Measurements from ENCODE around the gene CRY1. TPM values are rescaled to one million over a fixed set of nuclear protein-coding genes. Genes with fewer than 3 reads are reported as not detected.

CRY1 gene
- polyA plus RNA-seq, 1 of the 3 experiments (the other 2 are of a cell fraction), result 4.9 TPM

- ChIA-PET CTCF (interaction anchor here (0.8 to 3.5 kb wide), 3 partner anchors 9 to 529 kb away, joined by 3 to 27 read pairs (median 3); no protein-coding TSS in a partner anchor), POLR2A (no interaction called here)
- H3K27ac ChIP-seq (ENCODE audit: low read depth in 2 of 2, low read length in 1 of 2), result no peak overlapping the region
- H3K36me3 ChIP-seq (replicated peaks in 1 of 2; ENCODE audit: control insufficient read depth in 1 of 2, insufficient read depth in 2 of 2, low read length in 1 of 2), result no peaks in the 10 kb centered on the region
- no peak overlapping the region for H3K4me2 ChIP-seq
- H3K27me3 ChIP-seq (ENCODE audit: insufficient read depth), result no peaks in the 10 kb centered on the region
- no peaks in the 10 kb centered on the region for H3K9me2 ChIP-seq
- no peaks in the 10 kb centered on the region for H3K4me1 ChIP-seq (ENCODE audit: control insufficient read depth in 1 of 2, insufficient read depth in 2 of 2, low read depth in 1 of 2, low read length in 1 of 2)
- H3K79me2 ChIP-seq (ENCODE audit: insufficient read depth), result peaks cover 51% of the 10 kb centered on the region
- no peak overlapping the region for H3K4me3 ChIP-seq (ENCODE audit: low read depth in 2 of 2, low read length in 1 of 2)
- no peaks in the 10 kb centered on the region for H4K20me1 ChIP-seq (ENCODE audit: insufficient read depth)
- no peak overlapping the region for H2AFZ ChIP-seq (ENCODE audit: low read depth)
- no peak for DNase-seq
- no peak for TF ChIP-seq TCF12 (IDR thresholded peaks at IDR 0.05)
- TF ChIP-seq POLR2AphosphoS5 (IDR thresholded peaks at IDR 0.05; ENCODE audit: low read depth, low read length), result no peak
- no peak for TF ChIP-seq GATA2 (CRISPR knock-in tag; IDR thresholded peaks at IDR 0.05)
- TF ChIP-seq TAF1 (IDR thresholded peaks at IDR 0.05; ENCODE audit: borderline replicate concordance, low read depth, low read length), result no peak
- no peak for TF ChIP-seq PBX3 (IDR thresholded peaks at IDR 0.05)
- no peak for TF ChIP-seq EP300 (IDR thresholded peaks at IDR 0.05; ENCODE audit: borderline replicate concordance in 1 of 2, low read depth in 1 of 2, low read length in 1 of 2)
- no peak for TF ChIP-seq ZBTB33 (IDR thresholded peaks at IDR 0.05; ENCODE audit: borderline replicate concordance, low read depth)
- TF ChIP-seq USF1 (IDR thresholded peaks at IDR 0.05; ENCODE audit: borderline replicate concordance, low read depth), result no peak
- no peak for TF ChIP-seq SMC3 (IDR thresholded peaks at IDR 0.05; ENCODE audit: low read depth, low read length)
- no peak for TF ChIP-seq MXI1 (IDR thresholded peaks at IDR 0.05; ENCODE audit: low read depth, low read length)
- TF ChIP-seq YY1 (IDR thresholded peaks at IDR 0.05; ENCODE audit: low read depth), result no peak
- no peak for TF ChIP-seq NFIC (IDR thresholded peaks at IDR 0.05; ENCODE audit: borderline replicate concordance)
- no peak for TF ChIP-seq NRF1 (IDR thresholded peaks at IDR 0.05; ENCODE audit: low read depth, low read length)
- no peak overlapping the region for H3K9ac ChIP-seq
- peaks cover 11% of the 10 kb centered on the region; the same call in 1 of the 2 replicates for H3K9me3 ChIP-seq
- no peaks in the 10 kb centered on the region for H3F3A ChIP-seq (replicated peaks; ENCODE audit: insufficient read depth)
These were observed 11.6 kb downstream of the CRY1 start for GRCh38 chr12:107081778-107082177.

- no peak for DNase-seq
- H3K27ac ChIP-seq (ENCODE audit: low read depth in 2 of 2, low read length in 1 of 2), result no peak overlapping the region
- no peaks in the 10 kb centered on the region for H3K4me1 ChIP-seq (ENCODE audit: control insufficient read depth in 1 of 2, insufficient read depth in 2 of 2, low read depth in 1 of 2, low read length in 1 of 2)
- H3K27me3 ChIP-seq (ENCODE audit: insufficient read depth), result no peaks in the 10 kb centered on the region
- TF ChIP-seq REST (IDR thresholded peaks at IDR 0.05; ENCODE audit: low read depth, low read length), result no peak
- no peak for TF ChIP-seq EZH2phosphoT487 (IDR thresholded peaks at IDR 0.05; ENCODE audit: borderline replicate concordance, low read depth)
- TF ChIP-seq EP300 (IDR thresholded peaks at IDR 0.05; ENCODE audit: borderline replicate concordance in 1 of 2, low read depth in 1 of 2, low read length in 1 of 2), result no peak
- TF ChIP-seq RAD21 (IDR thresholded peaks at IDR 0.05; ENCODE audit: low read length), result no peak
- WGBS (ENCODE audit: low lambda C conversion rate), result 92% methylated on average over 6 of the region's 6 CpGs
- H3K4me2 ChIP-seq, result no peak overlapping the region
- no peaks in the 10 kb centered on the region for H3K36me3 ChIP-seq (replicated peaks in 1 of 2; ENCODE audit: control insufficient read depth in 1 of 2, insufficient read depth in 2 of 2, low read length in 1 of 2)
- H3K9me3 ChIP-seq, result peaks cover 11% of the 10 kb centered on the region; the same call in 1 of the 2 replicates
- ChIA-PET POLR2A (no interaction called here), CTCF (interaction anchor here (0.9 to 3.5 kb wide), 5 partner anchors 11 to 51 kb away, joined by 3 to 27 read pairs (median 3); no protein-coding TSS in a partner anchor)
- no peak overlapping the region for H2AFZ ChIP-seq (ENCODE audit: low read depth)
- H3F3A ChIP-seq (replicated peaks; ENCODE audit: insufficient read depth), result no peaks in the 10 kb centered on the region
- H3K4me3 ChIP-seq (ENCODE audit: low read depth in 2 of 2, low read length in 1 of 2), result no peak overlapping the region
- no peak overlapping the region for H3K9ac ChIP-seq
- peaks cover 51% of the 10 kb centered on the region for H3K79me2 ChIP-seq (ENCODE audit: insufficient read depth)
- H3K9me2 ChIP-seq, result no peaks in the 10 kb centered on the region
- H4K20me1 ChIP-seq (ENCODE audit: insufficient read depth), result no peaks in the 10 kb centered on the region
These were observed 13.1 kb downstream of the CRY1 start for GRCh38 chr12:107080299-107080698.
